Osteoblast (primary cell): ENCODE measurements around the gene GTSE1. TPM values are rescaled to one million over a fixed set of nuclear protein-coding genes. Genes with fewer than 3 reads are reported as not detected.

Source experiments
- DNase-seq: peaks from one replicate; pipeline ENCODE4 v3.0.0; 2011; ENCODE audit warnings: low spot score, mixed read lengths; ENCODE audit not compliant: insufficient read length; ENCODE audit errors: missing footprints
- H2AFZ ChIP-seq: 2 replicates; pipeline ENCODE4 v1.6.0; 2011; ENCODE audit warnings: mild to moderate bottlenecking, low read length
- H3K27ac ChIP-seq: 2 replicates; pipeline ENCODE4 v1.5.1; 2011; ENCODE audit warnings: mild to moderate bottlenecking, low read depth, low read length, moderate library complexity
- H3K27me3 ChIP-seq: 2 replicates; pipeline ENCODE4 v1.6.0; 2012; ENCODE audit warnings: mild to moderate bottlenecking, control low read depth, inconsistent platforms, low read length, moderate library complexity; ENCODE audit not compliant: insufficient read depth
- H3K36me3 ChIP-seq: 2 replicates; pipeline ENCODE4 v1.5.1; 2011; ENCODE audit warnings: mild to moderate bottlenecking, low read length, control low read depth, moderate library complexity; ENCODE audit not compliant: insufficient read depth
- H3K4me1 ChIP-seq: 2 replicates; pipeline ENCODE4 v1.5.1; 2011; ENCODE audit warnings: mild to moderate bottlenecking, low read length, control low read depth, moderate library complexity; ENCODE audit not compliant: insufficient read depth
- H3K4me2 ChIP-seq: 2 replicates; pipeline ENCODE4 v1.6.0; 2011; ENCODE audit warnings: mild to moderate bottlenecking, low read length; ENCODE audit not compliant: insufficient read depth
- H3K4me3 ChIP-seq: fragments of 200-600 bp; sonication (generic); 3 replicates; pipeline ENCODE4 v1.5.1; 2012; ENCODE audit warnings: mild to moderate bottlenecking, low read length, inconsistent platforms; ENCODE audit not compliant: insufficient read depth
- H3K79me2 ChIP-seq: 2 replicates; pipeline ENCODE4 v1.6.0; 2012; ENCODE audit warnings: mild to moderate bottlenecking, low read length, control low read depth, inconsistent platforms; ENCODE audit not compliant: insufficient read depth
- H3K9me3 ChIP-seq: 2 replicates; pipeline ENCODE4 v1.5.1; 2011; ENCODE audit warnings: low read depth, low read length, control low read depth
- H4K20me1 ChIP-seq: 2 replicates; pipeline ENCODE4 v1.6.0; 2012; ENCODE audit warnings: mild to moderate bottlenecking, low read length, control low read depth; ENCODE audit not compliant: insufficient read depth
- CTCF ChIP-seq: IDR thresholded peaks from 2 replicates; pipeline ENCODE4 v1.5.1; 2011; ENCODE audit warnings: mild to moderate bottlenecking, low read depth, low read length, moderate library complexity; ENCODE audit errors: extremely low read depth
- total RNA-seq: library from RNA; depleted of rRNA; stranded (reverse); fragments of >200 nt; gene quantifications from 2 replicates; pipeline ENCODE4 v1.2.3, GENCODE V29; 2012

GTSE1 gene
- total RNA-seq, 1 donor = 1.8 TPM

GRCh38 chr22:46373159-46373558 lies 76.5 kb downstream of the GTSE1 start:
- Histone ChIP-seq H3K4me1 (no peaks in the 10 kb centered on the region), H3K27ac (no peak overlapping the region), H3K4me2 (no peak overlapping the region), H4K20me1 (no peaks in the 10 kb centered on the region), H3K9me3 (no peaks in the 10 kb centered on the region), H3K36me3 (no peaks in the 10 kb centered on the region), H2AFZ (no peak overlapping the region), H3K79me2 (no peaks in the 10 kb centered on the region), H3K27me3 (peaks cover 4% of the 10 kb centered on the region), H3K4me3 (no peak overlapping the region)
- no peak for TF ChIP-seq CTCF
- DNase-seq = no peak

DNA sequence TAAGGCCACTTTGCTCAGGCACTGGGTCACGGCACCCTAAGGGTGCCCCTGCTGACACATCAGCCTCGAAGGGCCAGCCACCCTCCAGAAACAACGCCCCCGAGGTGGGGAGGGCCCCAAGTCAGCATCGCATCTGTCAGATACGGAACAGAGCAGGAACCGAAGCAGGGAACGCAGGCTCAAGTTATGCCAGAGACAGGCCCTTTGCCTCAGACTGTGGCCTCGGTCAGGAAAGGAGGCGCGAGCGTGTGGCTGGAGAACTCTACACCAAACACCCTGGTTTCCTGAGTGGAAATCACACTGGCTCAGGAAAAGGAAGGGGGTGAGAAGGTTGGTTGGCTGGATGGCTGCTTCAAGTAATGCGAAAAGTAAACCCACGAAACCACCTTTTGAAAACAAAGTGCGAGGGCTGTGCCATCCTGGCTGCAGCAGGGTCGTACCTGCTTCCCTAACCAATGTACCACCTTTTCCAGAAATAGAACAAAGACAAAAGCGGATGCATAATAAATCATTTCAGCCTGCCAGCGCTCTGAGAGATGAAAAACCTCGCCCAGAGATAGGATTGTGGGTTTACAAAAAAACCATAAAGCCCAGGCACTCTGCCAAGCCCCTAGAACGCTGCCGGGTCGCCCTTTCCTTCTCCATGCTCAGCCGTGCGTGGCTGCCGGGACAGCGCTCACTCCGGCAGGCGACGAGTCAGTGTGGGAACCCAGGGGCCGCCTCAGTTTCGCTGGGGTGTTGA lies 77.4 kb downstream of the GTSE1 start:
- no peak overlapping the region for H3K4me3 ChIP-seq
- no peaks in the 10 kb centered on the region for H3K9me3 ChIP-seq
- H4K20me1 ChIP-seq = no peaks in the 10 kb centered on the region
- H3K4me1 ChIP-seq = no peaks in the 10 kb centered on the region
- H3K36me3 ChIP-seq = no peaks in the 10 kb centered on the region
- H3K4me2 ChIP-seq = no peak overlapping the region
- no peak overlapping the region for H3K27ac ChIP-seq
- peaks cover 6% of the 10 kb centered on the region for H3K27me3 ChIP-seq
- H2AFZ ChIP-seq = no peak overlapping the region
- peak; percentile 87 for DNase-seq
- no peaks in the 10 kb centered on the region for H3K79me2 ChIP-seq
- TF ChIP-seq CTCF = no peak

- Histone ChIP-seq H3K27ac (no peak overlapping the region), H3K4me3 (no peak overlapping the region), H4K20me1 (no peaks in the 10 kb centered on the region), H2AFZ (no peak overlapping the region), H3K27me3 (peaks cover 10% of the 10 kb centered on the region), H3K4me2 (no peak overlapping the region), H3K4me1 (no peaks in the 10 kb centered on the region), H3K36me3 (no peaks in the 10 kb centered on the region), H3K9me3 (no peaks in the 10 kb centered on the region), H3K79me2 (no peaks in the 10 kb centered on the region)
- DNase-seq = no peak
- no peak for TF ChIP-seq CTCF
Measured at GRCh38 chr22:46374663-46375474, 78.2 kb downstream of the GTSE1 start.

- H3K4me2 ChIP-seq = no peak overlapping the region
- no peaks in the 10 kb centered on the region for H4K20me1 ChIP-seq
- H3K27me3 ChIP-seq = peaks cover 10% of the 10 kb centered on the region
- H3K27ac ChIP-seq = no peak overlapping the region
- H3K4me1 ChIP-seq = no peaks in the 10 kb centered on the region
- no peaks in the 10 kb centered on the region for H3K9me3 ChIP-seq
- no peaks in the 10 kb centered on the region for H3K79me2 ChIP-seq
- no peak for DNase-seq
- H3K4me3 ChIP-seq = no peak overlapping the region
- TF ChIP-seq CTCF = no peak
- no peak overlapping the region for H2AFZ ChIP-seq
- no peaks in the 10 kb centered on the region for H3K36me3 ChIP-seq
Measured at GRCh38 chr22:46376111-46376510, 79.4 kb downstream of the GTSE1 start.
